ENCODE measurements around the gene AVL9.
"Not testable (repeated sequence)": the region's sequence is repeated elsewhere in the genome, so short reads cannot be mapped to it uniquely, and the experiment has no call there.

The AVL9 gene

DNA sequence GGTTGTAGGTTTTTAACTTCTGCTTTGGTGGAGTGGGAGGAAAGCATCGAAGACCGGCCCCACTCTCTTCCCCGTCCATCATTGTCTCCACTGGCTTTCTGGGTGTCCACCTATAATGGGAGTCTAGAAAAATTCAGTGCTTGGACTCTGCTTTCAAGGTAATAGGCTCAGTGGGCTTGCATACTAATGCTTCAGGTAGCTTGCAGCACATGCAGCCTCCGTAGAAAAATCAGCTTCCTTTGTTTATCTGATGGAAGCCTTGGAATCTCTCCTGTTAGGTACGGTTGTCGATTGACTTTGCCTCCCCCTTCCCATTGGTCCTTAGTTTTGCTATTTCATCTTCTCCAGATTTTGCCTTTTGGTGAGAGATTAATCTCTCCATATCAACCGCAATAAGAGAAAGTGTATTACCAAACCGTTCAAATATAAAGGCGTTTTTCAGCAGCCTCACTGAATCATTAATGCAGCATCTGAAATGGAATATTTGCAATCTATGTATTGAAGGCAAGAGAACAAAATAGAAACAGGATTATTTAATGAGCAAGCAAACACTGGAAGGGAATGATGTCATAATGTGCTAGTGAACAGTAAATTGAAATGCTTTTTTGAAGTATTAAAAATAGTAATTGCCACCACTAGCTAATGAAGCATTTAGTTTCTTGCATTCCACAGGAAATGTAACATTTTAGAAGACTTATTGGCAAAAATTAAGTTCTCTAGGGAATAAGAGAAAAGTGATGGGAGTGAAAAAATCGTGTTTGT, 944 bp downstream of the AVL9 start:
- DNase-seq = peak; percentile 28

DNA sequence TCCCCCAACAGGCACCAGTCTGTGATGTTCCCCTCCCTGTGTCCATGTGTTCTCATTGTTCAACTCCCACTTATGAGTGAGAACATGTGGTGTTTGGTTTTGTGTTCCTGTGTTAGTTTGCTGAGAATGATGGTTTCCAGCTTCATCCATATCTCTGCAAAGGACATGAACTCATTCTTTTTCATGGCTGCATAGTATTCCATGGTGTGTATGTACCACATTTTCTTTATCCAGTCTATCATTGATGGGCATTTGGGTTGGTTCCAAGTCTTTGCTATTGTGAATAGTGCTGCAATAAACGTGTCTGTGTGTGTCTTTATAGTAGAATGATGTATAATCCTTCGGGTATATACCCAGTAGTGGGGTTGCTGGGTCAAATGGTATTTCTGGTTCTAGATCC, 4.5 kb downstream of the AVL9 start:
- DNase-seq = not testable (repeated sequence)

DNA sequence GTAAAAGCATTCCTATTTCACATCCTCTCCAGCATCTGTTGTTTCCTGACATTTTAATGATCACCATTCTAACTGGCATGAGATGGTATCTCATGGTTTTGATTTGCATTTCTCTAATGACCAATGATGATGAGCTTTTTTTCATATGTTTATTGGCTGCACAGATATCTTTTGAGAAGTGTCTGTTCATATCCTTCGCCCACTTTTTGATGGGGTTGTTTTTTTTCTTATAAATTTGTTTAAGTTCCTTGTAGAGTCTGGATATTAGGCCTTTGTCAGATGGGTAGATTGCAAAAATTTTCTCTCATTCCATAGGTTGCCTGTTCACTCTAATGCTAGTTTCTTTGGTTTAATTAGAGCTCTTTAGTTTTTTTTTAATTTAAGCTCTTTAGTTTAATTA, 4.9 kb downstream of the AVL9 start:
- not testable (repeated sequence) for DNase-seq

DNA sequence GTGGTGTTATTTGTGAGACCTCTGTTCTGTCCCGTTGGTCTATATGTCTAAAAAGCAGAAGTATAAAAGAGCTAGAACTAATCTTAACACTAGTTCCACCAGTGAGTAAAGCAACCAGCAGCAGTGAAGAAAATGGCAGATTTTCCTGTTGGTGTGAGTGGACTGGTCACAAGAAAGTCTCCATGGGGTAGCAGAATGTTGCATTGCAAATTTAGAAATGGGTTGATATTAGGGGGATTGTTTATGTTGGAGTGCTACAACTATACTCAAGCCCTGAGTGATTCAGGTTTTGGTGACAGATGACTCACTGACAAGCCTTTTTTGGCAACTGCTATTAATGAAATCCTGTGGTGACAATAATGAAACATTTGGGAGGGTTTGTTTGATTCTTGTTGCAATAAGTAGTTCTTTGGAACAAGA, 5.6 kb downstream of the AVL9 start:
- no peak for DNase-seq

DNA sequence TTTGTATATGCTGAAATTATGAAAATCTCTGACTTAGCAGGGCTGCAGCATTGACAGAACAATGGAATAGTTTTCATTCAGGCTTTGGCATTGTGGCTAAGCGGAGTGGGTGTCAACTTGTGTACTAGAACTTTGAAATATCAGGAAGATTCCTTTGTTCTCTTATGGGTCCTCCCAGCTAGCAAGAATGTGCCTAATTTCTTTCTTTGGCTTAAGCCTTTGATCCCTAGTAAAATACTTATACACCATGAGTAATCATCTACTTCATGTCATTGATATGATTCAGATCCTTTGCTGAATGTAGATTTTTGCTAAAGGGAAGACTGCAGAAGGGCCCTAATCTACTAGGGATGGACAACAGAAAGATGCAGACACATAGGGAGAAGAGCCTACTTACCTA, 6.2 kb downstream of the AVL9 start:
- no peak for DNase-seq

DNA sequence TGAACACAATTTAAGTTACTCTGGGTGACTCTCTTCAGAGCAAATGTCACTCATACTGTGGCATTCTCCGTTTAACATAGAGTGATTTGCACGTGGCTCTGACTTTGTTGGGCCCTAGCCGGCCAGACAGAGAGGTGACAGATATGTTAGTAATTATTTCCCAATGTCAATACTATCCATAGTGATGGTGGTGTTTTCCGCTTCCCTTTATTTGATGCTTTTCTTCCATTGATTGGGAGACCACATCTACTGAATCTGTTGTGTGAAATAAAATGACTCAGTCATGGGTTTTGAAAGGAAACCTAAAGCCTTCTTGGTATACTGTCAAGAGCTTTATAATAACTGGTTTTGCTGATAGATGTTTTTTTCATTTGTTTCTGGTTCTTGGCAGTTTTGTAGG, 7.4 kb downstream of the AVL9 start:
- DNase-seq = no peak

DNA sequence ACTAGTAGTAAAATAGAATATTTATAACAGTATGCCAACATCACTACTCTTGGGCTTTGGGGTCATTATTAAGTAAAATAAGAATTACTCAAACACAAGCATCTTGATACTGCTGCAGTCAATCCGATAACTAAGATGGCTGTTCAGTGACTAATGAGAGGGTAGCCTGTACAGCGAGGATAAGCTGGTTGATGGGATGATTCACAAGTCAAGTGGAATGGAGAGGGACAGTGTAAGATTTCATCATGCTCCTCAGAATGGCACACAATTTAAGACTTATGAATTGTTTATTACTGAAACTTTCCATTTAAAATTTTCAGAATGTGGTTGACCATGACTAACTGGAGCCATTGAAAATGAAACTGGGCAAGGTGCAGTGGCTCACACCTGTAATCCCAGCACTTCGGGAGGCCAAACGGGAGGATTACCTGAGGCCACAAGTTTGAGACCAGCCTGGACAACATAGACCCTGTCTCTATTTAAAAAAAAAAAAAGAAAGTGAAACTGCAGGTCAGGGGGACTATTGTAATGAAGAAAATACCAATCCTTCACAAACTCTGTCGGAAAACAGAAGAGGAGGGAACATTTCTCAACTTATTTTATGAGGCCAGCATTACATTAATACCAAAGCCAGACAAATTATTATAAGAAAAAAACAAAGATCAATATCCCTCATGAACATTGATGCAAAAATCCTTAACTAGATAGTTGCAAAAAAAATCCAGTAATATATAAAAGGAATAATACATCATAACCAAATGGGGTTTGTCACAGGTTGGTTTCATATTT, 11.2 kb downstream of the AVL9 start:
- DNase-seq = no peak

DNA sequence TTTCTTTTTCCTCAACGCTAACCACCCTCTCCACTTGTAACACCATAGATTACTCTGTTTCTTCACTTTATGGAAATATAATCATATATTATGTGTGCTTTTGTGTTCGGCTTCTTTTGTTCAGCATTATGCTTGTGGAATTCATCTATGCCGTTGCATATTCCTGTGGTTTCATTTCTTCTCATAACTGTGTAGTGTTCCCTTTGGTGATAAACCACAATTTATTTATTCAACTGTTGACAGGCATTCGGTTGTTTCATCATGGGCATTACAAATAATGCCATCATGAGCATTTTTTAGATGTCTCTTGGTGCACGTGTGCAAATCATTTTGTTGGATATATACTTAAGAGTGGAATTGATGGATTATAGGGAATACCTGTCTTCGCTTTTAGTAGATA, 12.1 kb downstream of the AVL9 start:
- no peak for DNase-seq

DNA sequence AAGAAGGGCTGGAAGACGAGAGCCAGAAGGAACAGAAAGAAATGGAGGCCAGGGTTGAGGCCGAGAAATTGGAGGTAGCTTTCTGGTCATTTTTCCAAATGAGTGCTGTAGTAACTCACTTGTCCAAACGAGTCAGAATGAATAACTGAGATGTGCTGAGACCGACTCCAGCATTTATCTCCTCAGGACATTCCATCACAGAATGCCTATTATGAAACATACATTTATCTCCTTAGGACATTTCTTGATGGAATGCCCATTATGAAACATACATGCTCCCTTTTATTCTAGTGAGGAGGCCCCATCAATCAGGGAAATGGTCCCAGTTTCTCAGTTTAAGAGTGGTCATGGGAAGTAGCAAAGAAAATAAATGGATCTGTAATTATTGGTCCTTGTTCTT, 16.5 kb downstream of the AVL9 start:
- DNase-seq = no peak

DNA sequence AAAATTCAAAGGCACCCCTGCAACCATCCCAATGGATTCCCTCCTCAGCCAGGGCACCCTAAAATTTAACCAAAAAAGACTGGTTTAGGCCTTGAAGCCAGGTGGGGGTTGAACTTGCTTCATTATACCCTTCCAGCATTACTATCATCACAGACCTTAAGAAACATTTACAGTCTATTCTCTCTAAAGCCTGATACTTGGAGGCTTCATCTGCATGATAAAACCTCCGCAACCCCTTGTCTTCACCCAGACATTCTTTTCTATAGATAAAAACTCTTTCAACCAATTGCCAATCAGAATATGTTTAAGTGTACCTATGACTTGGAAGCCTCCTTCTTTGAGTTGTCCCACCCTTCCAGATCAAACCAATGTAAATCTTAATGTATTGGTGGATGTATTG, 17.9 kb downstream of the AVL9 start:
- no peak for DNase-seq

DNA sequence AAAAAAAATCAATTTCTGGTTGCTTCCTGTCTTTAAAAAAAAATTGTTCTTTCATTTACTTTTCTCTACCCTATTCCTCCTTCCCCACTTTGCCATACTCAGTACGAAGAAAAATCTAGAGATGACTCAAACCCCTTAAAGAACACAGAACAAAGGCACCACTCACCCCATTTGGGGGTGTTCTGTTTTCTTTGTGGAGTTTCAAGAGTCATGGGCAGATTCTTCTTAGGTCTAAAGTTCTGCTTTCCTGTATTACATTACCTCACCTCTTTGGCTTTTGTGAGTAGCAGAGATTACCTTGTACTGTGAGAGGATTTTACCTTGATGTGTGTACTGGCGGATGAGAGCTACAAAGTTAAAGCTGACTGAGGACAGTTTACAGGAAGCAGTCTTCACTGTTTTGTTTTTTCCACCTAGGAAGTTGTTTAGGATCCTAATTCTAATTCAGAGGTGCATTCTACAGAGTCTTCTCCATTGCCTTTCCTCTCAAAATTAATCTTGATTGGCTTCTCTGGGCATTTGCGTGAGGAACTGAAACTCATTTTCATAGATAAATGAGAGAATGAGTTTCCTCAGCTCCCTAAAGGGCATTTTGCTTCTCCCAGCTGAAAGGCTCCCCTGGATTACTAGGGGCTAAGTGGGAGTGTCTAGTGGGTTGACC, 20.7 kb downstream of the AVL9 start:
- DNase-seq = no peak

DNA sequence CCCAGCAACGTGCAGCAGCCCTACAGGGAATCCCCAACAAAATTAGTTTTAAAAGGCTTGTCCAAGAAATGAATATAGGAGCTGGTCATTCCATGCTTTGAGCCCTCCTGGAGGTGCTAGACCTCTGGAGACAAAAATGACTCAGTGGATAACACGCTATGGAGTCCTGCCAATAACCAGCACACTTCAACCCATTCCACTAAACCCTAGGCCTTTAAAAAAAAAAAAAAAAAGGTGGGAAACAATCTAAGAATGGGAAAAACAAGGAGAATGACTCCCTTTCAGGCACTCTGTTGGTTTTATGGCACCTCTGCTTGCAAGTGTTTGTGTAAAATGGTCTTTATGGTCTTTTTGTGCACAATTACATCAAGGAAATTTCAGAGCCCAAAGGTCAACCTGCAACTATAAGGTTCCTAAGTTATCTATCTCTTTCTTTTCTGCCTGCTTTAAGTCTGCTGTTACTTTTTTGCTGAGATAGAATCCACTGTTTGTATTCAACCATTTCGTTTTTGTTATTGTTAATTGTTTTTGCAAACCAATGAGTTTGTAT, 21.3 kb downstream of the AVL9 start:
- DNase-seq = no peak

DNA sequence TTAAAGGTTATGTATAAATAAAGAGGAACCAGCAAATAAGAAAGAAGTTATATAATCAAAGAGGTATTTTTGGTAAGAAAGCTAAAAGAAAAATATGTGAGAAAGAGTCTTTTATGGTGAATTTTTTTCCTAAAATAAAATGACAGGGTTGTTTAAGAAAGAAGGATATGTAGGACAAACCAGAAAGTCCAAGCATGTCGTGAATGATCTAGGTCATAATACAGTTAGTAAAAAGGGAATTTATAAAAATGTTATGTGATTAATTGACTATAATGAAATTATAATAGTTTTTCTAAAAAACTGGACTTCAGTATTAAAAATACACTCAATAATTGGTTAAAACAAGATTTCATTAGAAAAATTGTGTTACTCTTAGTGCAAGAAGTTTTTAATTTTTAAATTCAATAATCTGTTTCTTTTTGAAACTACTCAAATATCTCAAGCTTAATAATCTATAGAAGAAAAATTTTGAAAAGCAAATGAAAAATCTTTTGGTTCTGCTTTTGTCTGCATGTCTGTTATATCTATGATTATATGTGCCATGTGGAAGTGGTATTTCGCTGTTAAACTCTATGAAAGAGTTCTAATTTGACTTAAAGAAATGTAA, 23.3 kb downstream of the AVL9 start:
- peak; percentile 39 for DNase-seq

DNA sequence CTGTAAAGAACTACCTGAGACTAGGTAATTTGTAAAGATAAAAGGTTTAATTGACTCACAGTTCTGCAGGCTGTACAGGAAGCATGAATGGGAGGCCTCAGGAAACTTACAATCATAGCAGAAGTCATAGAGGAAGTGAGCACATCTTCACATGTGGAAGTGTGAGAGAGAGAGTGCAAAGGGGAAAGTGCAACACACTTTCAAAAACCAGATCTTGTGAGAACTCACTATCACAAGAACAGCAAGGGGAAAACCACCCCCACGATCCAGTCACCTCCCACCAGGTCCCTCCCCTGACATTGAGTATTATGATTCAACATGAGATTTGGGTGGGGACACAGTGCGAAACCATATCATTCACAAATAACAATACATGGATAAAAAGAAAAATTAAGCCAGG, 24.5 kb downstream of the AVL9 start:
- no peak for DNase-seq

DNA sequence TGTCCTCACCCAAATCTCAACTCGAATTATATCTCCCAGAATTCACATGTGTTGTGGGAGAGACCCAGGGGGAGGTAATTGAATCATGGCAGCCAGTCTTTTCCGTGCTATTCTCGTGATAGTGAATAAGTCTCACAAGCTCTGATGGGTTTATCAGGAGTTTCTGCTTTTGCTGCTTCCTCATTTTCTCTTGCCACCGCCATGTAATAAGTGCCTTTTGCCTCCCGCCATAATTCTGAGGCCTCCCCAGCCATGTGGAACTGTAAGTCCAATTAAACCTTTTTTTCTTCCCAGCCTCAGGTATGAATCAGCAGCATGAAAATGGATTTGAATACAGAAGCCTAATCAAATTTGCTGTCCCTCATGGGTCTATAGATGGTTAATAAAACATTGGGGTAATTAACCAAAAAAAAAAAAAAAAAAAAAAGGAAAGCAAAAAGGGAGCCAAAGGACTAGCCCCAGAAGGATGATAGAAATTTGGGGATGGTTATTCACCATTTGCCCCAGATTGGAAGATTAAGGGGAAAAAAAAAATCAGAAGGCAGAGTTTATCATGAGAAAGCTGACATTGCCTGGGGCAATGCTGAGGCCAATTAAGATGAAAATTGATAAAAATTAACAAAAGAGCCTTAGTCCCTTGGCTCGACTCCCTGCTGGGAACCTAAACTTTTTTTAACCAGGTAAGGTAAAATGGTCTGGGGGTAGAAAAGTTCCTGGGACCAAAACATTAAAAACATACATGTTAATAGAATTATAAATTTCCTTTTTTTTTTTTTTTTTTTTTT, 27.6 kb downstream of the AVL9 start:
- DNase-seq = no peak

DNA sequence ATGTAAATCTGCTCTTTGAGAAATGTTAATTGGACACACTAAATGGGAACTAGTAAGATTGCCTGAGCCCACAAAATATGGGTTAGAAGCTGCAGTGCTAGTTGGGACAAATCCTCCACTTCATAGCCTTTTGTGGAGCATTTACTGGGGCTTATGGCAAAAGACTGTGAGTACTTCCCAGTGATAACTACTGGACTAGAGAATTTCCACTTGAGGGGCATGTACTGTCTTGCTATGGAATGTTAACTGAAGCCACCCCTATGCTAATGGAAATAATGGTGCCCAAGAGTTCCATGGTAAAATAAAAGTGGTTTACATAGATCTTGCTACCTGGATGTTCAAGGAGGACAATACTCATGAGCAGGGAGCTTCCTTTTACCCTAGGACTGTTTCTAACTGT, 29.3 kb downstream of the AVL9 start:
- DNase-seq = no peak

DNA sequence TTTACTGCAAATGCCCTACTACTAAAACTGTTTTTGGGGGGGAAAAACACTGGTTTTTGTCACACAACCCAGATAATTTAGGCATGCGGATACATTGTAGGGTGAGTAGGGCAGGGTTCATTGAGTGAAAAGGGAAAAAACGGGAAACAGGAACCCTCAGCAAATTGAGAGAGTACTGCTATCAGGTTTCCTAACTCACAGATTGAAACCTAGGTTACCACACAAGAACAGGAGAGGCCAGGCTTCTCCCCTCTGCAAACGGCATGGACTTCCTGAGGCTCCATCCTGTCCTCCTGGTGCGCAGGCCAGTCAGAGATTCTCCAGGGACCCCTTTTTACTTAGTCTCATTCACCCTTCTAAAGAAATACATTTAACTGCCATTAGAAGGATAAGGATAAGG, 30.6 kb downstream of the AVL9 start:
- DNase-seq = no peak

DNA sequence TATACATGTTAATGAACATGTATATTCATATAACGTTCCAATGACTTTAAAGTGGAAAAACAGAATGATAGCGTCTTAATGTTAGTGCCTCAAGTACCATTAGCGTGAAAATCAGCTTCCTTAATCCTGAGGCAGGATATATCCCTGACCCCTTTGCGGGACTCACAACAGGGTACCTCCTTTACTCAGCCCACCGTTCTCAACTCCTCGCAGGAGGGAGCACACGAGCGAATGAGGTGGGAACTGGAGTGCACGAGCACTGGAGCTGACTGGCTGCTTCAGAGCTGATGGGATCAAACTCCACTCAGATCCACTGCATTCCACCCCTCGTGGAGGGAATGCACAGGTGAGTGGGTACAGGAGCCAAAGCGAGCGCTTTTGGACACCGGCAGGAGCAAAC, 36.1 kb downstream of the AVL9 start:
- DNase-seq = no peak

DNA sequence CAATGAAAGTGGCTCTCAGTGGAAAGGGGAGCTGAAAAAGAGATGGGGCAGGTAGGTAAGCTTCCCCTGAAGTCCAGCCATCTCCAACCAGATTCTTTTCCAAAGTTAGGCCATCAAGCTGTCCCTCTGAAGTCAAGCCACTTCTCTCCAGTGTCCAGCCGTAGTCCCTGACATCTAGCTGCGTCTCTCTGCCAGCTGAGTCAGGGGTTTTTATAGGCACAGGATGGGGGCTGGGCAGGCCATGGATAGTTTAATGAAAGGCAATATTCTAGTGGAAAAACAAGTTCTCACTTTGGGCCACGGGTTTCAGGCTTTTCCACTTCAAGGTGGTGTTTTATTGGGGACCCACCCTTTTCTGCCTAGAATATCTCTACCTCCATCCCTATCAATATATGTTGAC, 36.8 kb downstream of the AVL9 start:
- DNase-seq = no peak

DNA sequence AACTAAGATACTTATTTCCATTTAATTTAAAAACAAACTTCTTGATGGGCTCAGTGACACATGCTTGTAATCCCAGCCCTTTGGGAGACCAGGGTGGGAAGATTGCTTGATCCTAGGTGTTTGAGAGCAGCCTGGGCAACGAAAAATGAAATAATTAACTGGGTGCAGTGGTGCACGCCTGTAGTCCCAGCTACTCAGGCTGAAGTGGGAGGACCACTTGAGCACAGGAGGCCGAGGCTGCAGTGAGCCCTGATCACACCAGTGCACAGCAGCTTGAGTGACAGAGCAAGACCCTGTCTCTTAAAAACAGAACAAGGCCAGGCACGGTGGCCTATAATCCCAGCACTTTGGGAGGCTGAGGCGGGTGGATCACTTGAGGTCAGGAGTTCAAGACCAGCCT, 37.4 kb downstream of the AVL9 start:
- DNase-seq = no peak

DNA sequence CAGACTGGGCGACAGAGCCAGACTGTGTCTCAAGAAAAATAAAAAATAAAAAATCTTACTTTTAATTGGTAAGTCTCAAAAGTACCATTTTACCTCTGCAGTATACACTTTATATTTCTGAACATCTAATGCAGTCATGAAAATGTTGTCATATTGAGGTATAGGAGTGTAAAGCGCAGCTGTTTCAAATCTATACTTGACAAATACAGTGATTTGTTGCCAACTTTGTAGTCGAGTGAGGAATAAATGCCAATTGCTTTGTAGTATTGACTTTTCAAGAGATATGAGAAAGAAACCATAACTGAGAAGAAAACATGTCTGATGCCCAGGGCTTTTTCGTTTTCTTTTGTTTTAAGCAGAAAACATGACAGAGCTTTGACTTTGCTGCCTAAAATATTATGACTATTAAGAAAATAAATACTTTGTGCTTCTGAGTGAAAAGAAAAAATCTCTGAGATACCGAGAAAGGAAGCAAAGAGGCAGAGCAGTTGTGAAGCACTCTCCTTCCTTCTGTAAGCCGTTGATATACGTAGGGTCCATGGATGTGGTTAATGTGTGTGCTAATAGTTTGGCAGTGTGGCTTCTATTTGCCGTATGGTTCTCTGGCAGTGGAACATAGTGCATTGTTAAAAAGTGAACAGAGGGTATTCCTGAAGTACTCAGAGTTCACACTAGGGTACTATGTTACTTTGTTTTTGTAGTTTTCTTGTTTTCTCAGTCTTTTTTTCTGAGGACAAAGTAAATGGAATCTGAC, 38.2 kb downstream of the AVL9 start:
- DNase-seq = no peak

Data from NCI-H2171 (cell line).